MCF 10A (cell line): Measurements from ENCODE around the gene CDK14. TPM values are rescaled to one million over a fixed set of nuclear protein-coding genes. Genes with fewer than 3 reads are reported as not detected.

ENCODE experiments used
- BruUV-seq: library from RNA; stranded (reverse); fragments of 400-500 nt; replicated peaks from 2 replicates; lab custom pipeline; 2021; lab: Mats Ljungman, UMichigan
- CTCF ChIA-PET: fragments of 300-600 bp; sonication (Branson Sonifier 250); formaldehyde crosslinking; extraction: SDS; loops from one replicate; lab custom pipeline; 2021; ENCODE audit warnings: antibody characterized with exemption, inconsistent platforms; lab: Yijun Ruan, JAX
- POLR2A ChIA-PET: fragments of 300-600, 350-650 bp; sonication (Branson Sonifier 250); formaldehyde crosslinking; extraction: SDS; loops from one replicate; lab custom pipeline; 2020; ENCODE audit warnings: antibody characterized with exemption, inconsistent platforms; lab: Yijun Ruan, JAX
- DNase-seq: peaks from one replicate; pipeline ENCODE4 v3.0.0-alpha.2; 2018; ENCODE audit not compliant: unreplicated experiment
- H3K27ac Mint-ChIP-seq: one replicate; pipeline ENCODE4 v1.8.0; 2022; ENCODE audit warnings: mild to moderate bottlenecking, low read depth, mixed read lengths; ENCODE audit not compliant: unreplicated experiment
- H3K27me3 Mint-ChIP-seq: one replicate; pipeline ENCODE4 v1.8.0; 2022; ENCODE audit warnings: mixed read lengths; ENCODE audit not compliant: insufficient read depth, unreplicated experiment
- H3K36me3 Mint-ChIP-seq: one replicate; pipeline ENCODE4 v1.8.0; 2022; ENCODE audit warnings: mild to moderate bottlenecking, moderate library complexity, mixed read lengths; ENCODE audit not compliant: insufficient read depth, unreplicated experiment
- H3K4me1 Mint-ChIP-seq: one replicate; pipeline ENCODE4 v1.8.0; 2022; ENCODE audit warnings: mixed read lengths; ENCODE audit not compliant: insufficient read depth, unreplicated experiment
- H3K4me3 Mint-ChIP-seq: one replicate; pipeline ENCODE4 v1.8.0; 2022; ENCODE audit warnings: mild to moderate bottlenecking, moderate library complexity, mixed read lengths; ENCODE audit not compliant: unreplicated experiment
- H3K9me3 Mint-ChIP-seq: one replicate; pipeline ENCODE4 v1.8.0; 2022; ENCODE audit warnings: mixed read lengths; ENCODE audit not compliant: unreplicated experiment
- intact Hi-C: fragments of 100-400 bp; cut with micrococcal nuclease; formaldehyde crosslinking; loops from 2 replicates; pipeline ENCODE4 v1.14.1; 2022
- total RNA-seq: library from RNA; stranded (reverse); gene quantifications from 2 replicates; pipeline ENCODE4 v1.2.3, GENCODE V29; 2022
- TF ChIP-seq, protein P1 (sequence below): fragments of 200-600 bp; IDR thresholded peaks from one replicate; pipeline ENCODE4 v1.8.0; 2022; ENCODE audit warnings: antibody characterized with exemption, mild to moderate bottlenecking; ENCODE audit not compliant: unreplicated experiment

The CDK14 gene
- total RNA-seq, 1 experiment from 2014 or later, result 32.0 TPM

DNA sequence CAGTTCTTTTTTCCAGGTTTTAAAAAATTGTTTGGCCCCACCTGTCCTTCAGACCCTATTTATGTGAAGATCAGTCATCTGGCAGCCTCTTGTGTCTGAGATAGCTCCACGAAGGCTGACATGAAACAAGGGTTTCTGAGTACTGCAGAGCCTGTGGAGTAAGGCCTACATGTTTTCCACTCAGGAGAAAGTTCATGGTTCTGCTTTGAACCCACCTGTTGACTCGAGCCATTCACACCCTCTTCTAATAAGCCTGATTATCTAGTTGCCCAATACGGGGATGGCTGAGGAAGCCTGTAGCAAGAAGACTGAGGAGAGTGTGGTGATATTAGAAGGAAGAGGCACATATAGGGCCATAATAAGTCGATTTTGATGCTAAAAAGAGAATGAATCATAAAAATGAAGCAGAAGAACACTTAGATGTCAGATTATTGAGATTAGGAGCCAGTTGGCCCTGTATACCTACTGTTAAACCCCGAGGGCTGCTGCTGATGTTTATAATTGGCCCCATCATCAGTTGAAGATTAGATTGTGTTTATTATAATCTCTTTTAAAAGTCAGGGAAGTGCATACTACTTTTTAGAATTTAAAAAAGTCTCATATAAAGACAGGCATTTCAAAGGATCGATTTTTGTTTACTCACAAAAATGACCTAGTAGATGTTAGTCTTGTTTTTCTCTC, 109.4 kb downstream of the CDK14 start:
- TF ChIP-seq, protein P1, sequence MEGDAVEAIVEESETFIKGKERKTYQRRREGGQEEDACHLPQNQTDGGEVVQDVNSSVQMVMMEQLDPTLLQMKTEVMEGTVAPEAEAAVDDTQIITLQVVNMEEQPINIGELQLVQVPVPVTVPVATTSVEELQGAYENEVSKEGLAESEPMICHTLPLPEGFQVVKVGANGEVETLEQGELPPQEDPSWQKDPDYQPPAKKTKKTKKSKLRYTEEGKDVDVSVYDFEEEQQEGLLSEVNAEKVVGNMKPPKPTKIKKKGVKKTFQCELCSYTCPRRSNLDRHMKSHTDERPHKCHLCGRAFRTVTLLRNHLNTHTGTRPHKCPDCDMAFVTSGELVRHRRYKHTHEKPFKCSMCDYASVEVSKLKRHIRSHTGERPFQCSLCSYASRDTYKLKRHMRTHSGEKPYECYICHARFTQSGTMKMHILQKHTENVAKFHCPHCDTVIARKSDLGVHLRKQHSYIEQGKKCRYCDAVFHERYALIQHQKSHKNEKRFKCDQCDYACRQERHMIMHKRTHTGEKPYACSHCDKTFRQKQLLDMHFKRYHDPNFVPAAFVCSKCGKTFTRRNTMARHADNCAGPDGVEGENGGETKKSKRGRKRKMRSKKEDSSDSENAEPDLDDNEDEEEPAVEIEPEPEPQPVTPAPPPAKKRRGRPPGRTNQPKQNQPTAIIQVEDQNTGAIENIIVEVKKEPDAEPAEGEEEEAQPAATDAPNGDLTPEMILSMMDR, result no peak
- Mint-ChIP-seq H3K4me3 (no peak overlapping the region), H3K36me3 (no peaks in the 10 kb centered on the region), H3K9me3 (no peaks in the 10 kb centered on the region), H3K27ac (no peak overlapping the region), H3K27me3 (no peaks in the 10 kb centered on the region), H3K4me1 (peaks cover 24% of the 10 kb centered on the region)
- intact Hi-C loops, result no loop called here
- BruUV-seq, result no TSS peak
- DNase-seq, result no peak
- CTCF ChIA-PET, result no interaction called here
- POLR2A ChIA-PET, result interaction anchor here (0.6 to 0.7 kb wide), 3 partner anchors 25 to 667 kb away, joined by 3 read pairs; no protein-coding TSS in a partner anchor

DNA sequence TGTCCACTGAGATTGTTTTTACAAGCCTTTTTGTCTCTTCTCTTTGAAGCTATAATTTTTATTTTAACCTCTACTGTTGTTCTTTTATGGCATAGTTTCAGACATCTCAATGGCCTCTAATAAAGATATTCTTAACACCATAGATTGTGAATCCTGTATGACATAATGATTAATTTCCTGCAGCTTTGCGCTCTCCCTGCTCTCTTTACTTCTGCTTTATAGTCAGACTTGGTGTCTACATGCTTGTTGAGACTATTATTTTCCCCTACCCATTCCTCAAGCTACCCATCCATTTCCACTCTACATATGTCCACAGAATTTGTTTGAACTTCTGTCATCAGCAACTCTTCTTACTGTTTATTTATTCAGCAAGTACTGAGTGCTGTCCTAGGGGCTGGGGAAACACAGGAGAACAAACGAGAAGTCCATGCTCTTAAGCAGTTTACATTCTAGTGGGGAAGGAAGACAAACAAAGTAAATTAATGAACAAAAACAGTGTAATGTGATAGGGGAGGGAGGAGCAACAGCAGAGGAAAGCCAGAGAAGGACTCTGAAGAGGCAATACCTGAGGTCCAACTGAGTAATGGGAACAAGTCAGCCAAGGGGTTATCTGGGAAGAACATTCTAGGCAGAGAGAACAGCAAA, 110.1 kb downstream of the CDK14 start:
- no peak for DNase-seq
- Mint-ChIP-seq H3K36me3 (no peaks in the 10 kb centered on the region), H3K4me3 (no peak overlapping the region), H3K9me3 (no peaks in the 10 kb centered on the region), H3K27ac (no peak overlapping the region), H3K27me3 (no peaks in the 10 kb centered on the region), H3K4me1 (peaks cover 26% of the 10 kb centered on the region)
- TF ChIP-seq, protein P1, result no peak
- BruUV-seq, result no TSS peak
- intact Hi-C loops, result no loop called here
- POLR2A ChIA-PET, result interaction anchor here (0.7 kb wide), 1 partner anchor 666 kb away, joined by 3 read pairs; no protein-coding TSS in a partner anchor
- CTCF ChIA-PET, result no interaction called here

DNA sequence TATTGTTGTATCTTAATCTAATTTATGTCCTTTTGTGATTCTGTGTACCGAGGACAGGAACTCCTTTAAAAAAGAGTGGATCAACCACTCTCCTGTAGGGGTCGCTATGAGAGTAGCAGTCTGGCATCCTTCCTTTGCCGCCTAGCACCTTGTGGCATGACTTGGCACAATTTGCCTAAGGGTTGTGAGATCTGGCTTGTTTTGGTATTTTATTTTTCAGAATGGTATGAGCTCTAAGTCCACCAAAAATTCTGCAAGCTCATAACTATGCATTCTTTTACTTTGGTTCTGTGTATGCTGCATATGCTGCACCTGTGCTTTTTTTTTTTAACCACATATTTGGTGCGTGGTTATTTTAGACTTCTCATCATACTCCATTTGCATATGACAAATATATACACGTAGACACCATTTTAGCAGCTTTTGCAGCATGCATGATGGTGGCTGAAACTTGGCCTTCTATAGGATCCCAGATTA, 112.8 kb downstream of the CDK14 start:
- CTCF ChIA-PET, result interaction anchor here (0.6 to 1.6 kb wide), 9 partner anchors 8 to 451 kb away, joined by 3 to 5 read pairs (median 4); no protein-coding TSS in a partner anchor
- no peak overlapping the region for H3K27ac Mint-ChIP-seq

More for the DNA sequence above, 112.8 kb downstream of the CDK14 start:
- intact Hi-C loops, result loop anchor here (1.0 kb wide), 1 partner anchor 325 kb away; no protein-coding TSS in a partner anchor
- POLR2A ChIA-PET, result interaction anchor here (1.1 kb wide), 1 partner anchor 13 kb away, joined by 4 read pairs; no protein-coding TSS in a partner anchor
- H3K36me3 Mint-ChIP-seq, result no peaks in the 10 kb centered on the region
- peaks cover 26% of the 10 kb centered on the region for H3K4me1 Mint-ChIP-seq
- TF ChIP-seq, protein P1, result peak; percentile 57
- BruUV-seq, result no TSS peak
- no peaks in the 10 kb centered on the region for H3K27me3 Mint-ChIP-seq
- peak; percentile 75 for DNase-seq
- no peak overlapping the region for H3K4me3 Mint-ChIP-seq
- no peaks in the 10 kb centered on the region for H3K9me3 Mint-ChIP-seq
